ENCODE data around the gene OOSP3.

- TF ChIP-seq CTCF (conservative IDR thresholded peaks at IDR 0.05; ENCODE audit: low read length) (no peak), EZH2phosphoT487 (IDR thresholded peaks at IDR 0.05; ENCODE audit: borderline replicate concordance, low read depth, low read length) (no peak)
Measured at GRCh38 chr11:59841514-59841913, 37.1 kb upstream of the OOSP3 start.
